H1 (cell line): ENCODE data around the gene MEGF11. TPM values are rescaled to one million over a fixed set of nuclear protein-coding genes. Genes with fewer than 3 reads are reported as not detected.

Experiments used
- CTCF ChIA-PET: fragments of 300-600 bp; sonication (Branson Sonifier 250); formaldehyde crosslinking; loops from one replicate; lab custom pipeline; 2021; ENCODE audit not compliant: partially characterized antibody; lab: Charles Lee
- POLR2A ChIA-PET: fragments of 300-600 bp; sonication (Branson Sonifier 250); formaldehyde crosslinking; loops from one replicate; lab custom pipeline; 2021; ENCODE audit warnings: inconsistent platforms; ENCODE audit not compliant: partially characterized antibody; lab: Charles Lee
- DNase-seq, 2 experiments: peaks; one replicate each; pipeline versions ENCODE4 v3.0.0 to v3.0.0-alpha.2; 2010 to 2022; ENCODE audit warnings: low spot score in 2 of 2, low read depth in 1 of 2, mixed read lengths in 1 of 2
- FAIRE-seq: peaks from 2 replicates; lab custom pipeline; 2011; peaks lifted over from hg19 to GRCh38; lab: Jason Lieb, UNC
- H2AFZ ChIP-seq: 2 replicates; pipeline ENCODE4 v1.8.1; 2012; ENCODE audit warnings: low read length, inconsistent platforms
- H2AK5ac ChIP-seq: 2 replicates; pipeline ENCODE4 v1.6.1; 2013; ENCODE audit warnings: low read depth, low read length
- H2BK120ac ChIP-seq: replicated peaks from 2 replicates; pipeline ENCODE3; 2013; ENCODE audit warnings: low read depth, low read length, inconsistent platforms
- H2BK12ac ChIP-seq: 2 replicates; pipeline ENCODE4 v1.6.1; 2013; ENCODE audit warnings: low read depth, low read length
- H2BK15ac ChIP-seq: 2 replicates; pipeline ENCODE4 v1.6.1; 2013; ENCODE audit warnings: low read length
- H2BK20ac ChIP-seq: 2 replicates; pipeline ENCODE4 v1.6.1; 2013; ENCODE audit warnings: low read length
- H2BK5ac ChIP-seq: 2 replicates; pipeline ENCODE4 v1.6.1; 2013; ENCODE audit warnings: low read depth, low read length
- H3K14ac ChIP-seq: 2 replicates; pipeline ENCODE4 v1.6.1; 2013; ENCODE audit warnings: inconsistent platforms; ENCODE audit not compliant: insufficient read length
- H3K18ac ChIP-seq: 2 replicates; pipeline ENCODE4 v1.6.1; 2013; ENCODE audit warnings: low read length; ENCODE audit errors: extremely low read depth
- H3K23ac ChIP-seq: 2 replicates; pipeline ENCODE4 v1.6.1; 2013; ENCODE audit warnings: inconsistent platforms; ENCODE audit not compliant: insufficient read length
- H3K23me2 ChIP-seq: 2 replicates; pipeline ENCODE4 v1.6.1; 2013; ENCODE audit warnings: low read depth, low read length
- H3K27ac ChIP-seq: 2 replicates; pipeline ENCODE4 v1.6.1; 2011; ENCODE audit warnings: low read depth, low read length, inconsistent platforms
- H3K27me3 ChIP-seq, 4 experiments: replicated peaks in 1 of 4; 1 replicate in 1 of 4; 2 replicates in 3 of 4; pipeline versions ENCODE4 v1.6.1 to v1.8.1; 2011 to 2013; ENCODE audit warnings: low read length in 3 of 4, mild to moderate bottlenecking in 3 of 4, inconsistent platforms in 2 of 4, mixed read lengths in 2 of 4, moderate library complexity in 1 of 4; ENCODE audit not compliant: control insufficient read depth in 3 of 4, insufficient read depth in 3 of 4; ENCODE audit errors: extremely low read depth in 1 of 4
- H3K36me3 ChIP-seq, 4 experiments: 2 replicates each; pipeline versions ENCODE4 v1.6.1 to v1.8.1; 2011 to 2013; ENCODE audit warnings: mild to moderate bottlenecking in 4 of 4, low read length in 3 of 4, moderate library complexity in 2 of 4, control low read depth in 1 of 4, inconsistent platforms in 1 of 4; ENCODE audit not compliant: insufficient read depth in 4 of 4, control insufficient read depth in 2 of 4
- H3K4ac ChIP-seq: replicated peaks from 2 replicates; pipeline ENCODE3; 2013; ENCODE audit warnings: low read length, low read depth, mixed read lengths, inconsistent platforms; ENCODE audit not compliant: insufficient read length
- H3K4me1 ChIP-seq, 4 experiments: replicated peaks in 1 of 4; 1 replicate in 1 of 4; 2 replicates in 3 of 4; pipeline versions ENCODE4 v1.6.1 to v1.8.1; 2011 to 2013; ENCODE audit warnings: low read length in 3 of 4, inconsistent platforms in 2 of 4, mixed read lengths in 1 of 4; ENCODE audit not compliant: insufficient read depth in 4 of 4, control insufficient read depth in 3 of 4
- H3K4me2 ChIP-seq, 2 experiments: 2 replicates each; pipeline versions ENCODE4 v1.6.1 to v1.8.1; 2011 to 2013; ENCODE audit warnings: low read depth in 2 of 2, low read length in 2 of 2, control low read depth in 1 of 2, inconsistent platforms in 1 of 2, mild to moderate bottlenecking in 1 of 2; ENCODE audit not compliant: insufficient read depth in 1 of 2
- H3K4me3 ChIP-seq, 4 experiments: fragments of 200-600, 300-600 bp in 1 of 4; sonication (generic), shearing (Covaris generic), sonication (Bioruptor Twin) in 1 of 4; 2 replicates each; pipeline versions ENCODE4 v1.5.1 to v1.8.1; 2011 to 2016; ENCODE audit warnings: low read length in 4 of 4, low read depth in 3 of 4, control low read depth in 2 of 4, inconsistent platforms in 2 of 4, mild to moderate bottlenecking in 2 of 4, mixed read lengths in 1 of 4, moderate library complexity in 1 of 4; ENCODE audit not compliant: insufficient read depth in 2 of 4; ENCODE audit errors: extremely low read depth in 1 of 4
- H3K56ac ChIP-seq: replicated peaks from 2 replicates; pipeline ENCODE3; 2013; ENCODE audit warnings: low read depth, mild to moderate bottlenecking, mixed read lengths, low read length, inconsistent platforms; ENCODE audit not compliant: insufficient read length
- H3K79me1 ChIP-seq: 2 replicates; pipeline ENCODE4 v1.6.1; 2013; ENCODE audit warnings: low read depth, low read length, control low read depth
- H3K79me2 ChIP-seq, 2 experiments: 2 replicates each; pipeline versions ENCODE4 v1.6.1 to v1.8.1; 2012 to 2013; ENCODE audit warnings: low read length in 2 of 2, mild to moderate bottlenecking in 2 of 2, inconsistent platforms in 1 of 2; ENCODE audit not compliant: insufficient read depth in 2 of 2, control insufficient read depth in 1 of 2
- H3K9ac ChIP-seq, 4 experiments: replicated peaks in 1 of 4; 1 replicate in 1 of 4; 2 replicates in 3 of 4; pipeline versions ENCODE4 v1.6.1 to v1.8.1; 2011 to 2013; ENCODE audit warnings: low read depth in 3 of 4, low read length in 3 of 4, control low read depth in 2 of 4, mild to moderate bottlenecking in 2 of 4, moderate library complexity in 2 of 4, inconsistent platforms in 1 of 4; ENCODE audit errors: extremely low read depth in 1 of 4
- H3K9me3 ChIP-seq, 2 experiments: 2 replicates each; pipeline versions ENCODE4 v1.6.1 to v1.8.1; 2012 to 2013; ENCODE audit warnings: mild to moderate bottlenecking in 2 of 2, moderate library complexity in 2 of 2, control low read depth in 1 of 2, inconsistent platforms in 1 of 2, low read depth in 1 of 2, low read length in 1 of 2, mixed read lengths in 1 of 2; ENCODE audit not compliant: insufficient read depth in 2 of 2
- H4K20me1 ChIP-seq, 2 experiments: replicated peaks in 1 of 2; 2 replicates each; pipeline versions ENCODE3 to v1.8.1; 2011 to 2013; ENCODE audit warnings: inconsistent platforms in 2 of 2, low read length in 2 of 2, mild to moderate bottlenecking in 1 of 2; ENCODE audit not compliant: insufficient read depth in 2 of 2, control insufficient read depth in 1 of 2
- H4K5ac ChIP-seq: 2 replicates; pipeline ENCODE4 v1.6.1; 2013; ENCODE audit warnings: low read length, low read depth, mixed read lengths, inconsistent platforms; ENCODE audit not compliant: insufficient read length
- H4K8ac ChIP-seq: 2 replicates; pipeline ENCODE4 v1.8.0; 2013; ENCODE audit warnings: mild to moderate bottlenecking, moderate library complexity, low read length, inconsistent platforms; ENCODE audit not compliant: insufficient read depth; ENCODE audit errors: extremely low read depth
- H4K91ac ChIP-seq: replicated peaks from 2 replicates; pipeline ENCODE3; 2013; ENCODE audit warnings: low read length, mixed read lengths, inconsistent platforms; ENCODE audit not compliant: insufficient read length
- CEBPB ChIP-seq: IDR thresholded peaks from 2 replicates; pipeline ENCODE4 v1.6.1; 2012; ENCODE audit warnings: low read depth, low read length
- CTBP2 ChIP-seq: IDR thresholded peaks from 2 replicates; pipeline ENCODE4 v1.7.0; 2011; ENCODE audit warnings: borderline replicate concordance, mild to moderate bottlenecking, moderate library complexity, mixed read lengths, low read length; ENCODE audit not compliant: insufficient read depth, insufficient read length
- CTCF ChIP-seq, 3 experiments: IDR thresholded peaks; 1 replicate in 2 of 3; 2 replicates in 1 of 3; pipeline versions ENCODE4 v1.5.1 to v1.6.1; 2011; ENCODE audit warnings: low read length in 3 of 3, mild to moderate bottlenecking in 3 of 3, inconsistent platforms in 2 of 3, low read depth in 1 of 3, moderate library complexity in 1 of 3; ENCODE audit not compliant: insufficient read depth in 1 of 3; ENCODE audit errors: control extremely low read depth in 1 of 3
- GTF2F1 ChIP-seq: IDR thresholded peaks from 2 replicates; pipeline ENCODE4 v1.6.1; 2012; ENCODE audit warnings: low read depth, low read length, improper control_type of control experiment, borderline replicate concordance
- NRF1 ChIP-seq: IDR thresholded peaks from 2 replicates; pipeline ENCODE4 v1.6.1; 2011; ENCODE audit warnings: mild to moderate bottlenecking, low read depth, low read length, improper control_type of control experiment
- POLR2AphosphoS5 ChIP-seq: IDR thresholded peaks from 2 replicates; pipeline ENCODE4 v1.6.1; 2011; ENCODE audit warnings: low read depth, low read length
- RFX5 ChIP-seq: IDR thresholded peaks from 2 replicates; pipeline ENCODE4 v1.6.1; 2011; ENCODE audit warnings: low read depth, low read length, improper control_type of control experiment, borderline replicate concordance
- SIN3A ChIP-seq, 2 experiments: IDR thresholded peaks in 1 of 2; conservative IDR thresholded peaks in 1 of 2; 2 replicates each; pipeline ENCODE4 v1.6.1; 2011 to 2012; ENCODE audit warnings: low read length in 2 of 2, improper control_type of control experiment in 1 of 2, low read depth in 1 of 2, mild to moderate bottlenecking in 1 of 2
- TAF1 ChIP-seq: IDR thresholded peaks from 2 replicates; pipeline ENCODE4 v1.6.1; 2011; ENCODE audit warnings: mild to moderate bottlenecking, low read depth, low read length
- TCF12 ChIP-seq: IDR thresholded peaks from 2 replicates; pipeline ENCODE4 v1.6.1; 2011; ENCODE audit warnings: low read depth, mild to moderate bottlenecking, low read length
- YY1 ChIP-seq: IDR thresholded peaks from 2 replicates; pipeline ENCODE4 v1.6.1; 2011; ENCODE audit warnings: low read depth, mild to moderate bottlenecking, low read length
- WGBS, 2 experiments: shearing (Covaris generic) in 1 of 2; methylation state at CpG; one replicate each; pipeline versions ENCODE4 v1.1.6 to v1.1.7; 2013 to 2015; ENCODE audit warnings: low lambda C conversion rate in 2 of 2, mixed read lengths in 2 of 2, inconsistent platforms in 1 of 2, low coverage in 1 of 2, missing lambda C conversion rate in 1 of 2; ENCODE audit not compliant: insufficient replicate concordance in 2 of 2, insufficient coverage in 1 of 2, insufficient read length in 1 of 2; ENCODE audit errors: extremely low coverage in 1 of 2, missing lambda C conversion rate in 1 of 2; 5-methylcytosine and 5-hydroxymethylcytosine counted together
- polyA plus RNA-seq, 7 experiments: library from polyadenylated mRNA; depleted of rRNA in 3 of 7; stranded (reverse) in 5 of 7; unstranded in 2 of 7; fragments of >200 nt in 5 of 7; fragments of 200-250 nt in 2 of 7; gene quantifications; 1 replicate in 5 of 7; 2 replicates in 1 of 7; 4 replicates in 1 of 7; pipeline versions ENCODE4 v1.2.1 to v1.2.3, GENCODE V29; 2011 to 2013; ENCODE audit warnings: missing spikeins in 2 of 7, mixed read lengths in 2 of 7
- total RNA-seq: library from RNA; stranded (reverse); fragmentation: NEBNext Ultra II Directional; extraction: Animal tissue kit (Norgen Biotek cat#: 25700); gene quantifications from 2 replicates; pipeline ENCODE4 v1.2.1, GENCODE V29; 2021

MEGF11 gene
- total and polyA plus RNA-seq, 2 of the 8 experiments (the other 6 are each of a cell fraction or from before 2014, with no cell fraction given), result 4.4 to 4.8 TPM

DNA sequence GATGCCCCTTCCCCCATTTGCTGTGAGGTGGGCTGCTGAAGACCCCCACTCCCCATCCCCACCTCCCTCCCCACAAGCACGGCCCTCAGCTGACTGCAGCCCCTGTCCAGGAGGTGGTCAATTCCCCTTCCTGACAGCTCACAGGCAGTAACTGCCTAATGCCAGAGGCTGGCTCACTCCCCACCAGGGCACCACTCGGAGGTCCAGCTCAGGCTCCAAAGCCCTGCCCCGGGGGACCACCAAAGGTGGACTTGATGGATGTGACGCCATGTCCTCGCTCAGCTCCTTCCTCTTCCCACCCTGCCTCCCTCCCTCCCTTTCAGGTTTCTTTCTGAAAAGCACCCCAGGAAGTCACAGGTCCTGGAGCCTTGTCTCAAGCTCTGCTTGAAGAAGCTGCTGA, 82.8 kb downstream of the MEGF11 start:
- CTCF ChIA-PET, result interaction anchor here (0.8 to 1.3 kb wide), 3 partner anchors 12 to 120 kb away, joined by 3 read pairs; no protein-coding TSS in a partner anchor
- H3K9ac ChIP-seq, result no peak overlapping the region
- no peak for FAIRE-seq
- TF ChIP-seq GTF2F1 (no peak), TAF1 (no peak), YY1 (no peak), POLR2AphosphoS5 (no peak), RFX5 (no peak), TCF12 (no peak), SIN3A (conservative IDR thresholded peaks at IDR 0.05 in 1 of 2, IDR thresholded peaks at IDR 0.05 in 1 of 2; ENCODE audit: low read depth in 1 of 2, low read length in 2 of 2) (no peak), CEBPB (no peak), CTCF (IDR thresholded peaks at IDR 0.05; ENCODE audit: control extremely low read depth in 1 of 3, insufficient read depth in 1 of 3, low read depth in 1 of 3, low read length in 3 of 3) (no peak), CTBP2 (no peak), NRF1 (no peak)

More for the DNA sequence above, 82.8 kb downstream of the MEGF11 start:
- Histone ChIP-seq H2BK12ac (no peak overlapping the region), H2BK15ac (no peak overlapping the region), H3K56ac (no peak overlapping the region), H4K20me1 (no peaks in the 10 kb centered on the region), H3K79me1 (peaks cover 3% of the 10 kb centered on the region; the same call in 1 of the 2 replicates), H2AK5ac (no peak overlapping the region), H3K27ac (no peak overlapping the region), H3K27me3 (no peaks in the 10 kb centered on the region), H3K23me2 (no peaks in the 10 kb centered on the region), H2BK5ac (no peak overlapping the region), H3K4me3 (no peak overlapping the region), H3K4me2 (no peak overlapping the region), H3K9me3 (no peaks in the 10 kb centered on the region), H3K79me2 (no peaks in the 10 kb centered on the region), H3K23ac (no peak overlapping the region), H4K5ac (no peak overlapping the region), H3K36me3 (no peaks in the 10 kb centered on the region), H3K18ac (no peak overlapping the region), H2BK20ac (0 out of 2 replicates have a peak overlapping the region, but pooled peaks have one; percentile 80), H3K4me1 (peaks cover 0 to 8% (median 4%) of the 10 kb centered on the region in 4 experiments; a peak in 4 of 7 replicates), H4K8ac (no peak overlapping the region), H4K91ac (peak overlapping the region; percentile 41), H2AFZ (no peak overlapping the region), H3K4ac (no peak overlapping the region), H2BK120ac (no peak overlapping the region), H3K14ac (no peak overlapping the region)
- POLR2A ChIA-PET, result interaction anchor here (0.8 kb wide), 1 partner anchor 75 kb away, joined by 3 read pairs; no protein-coding TSS in a partner anchor
- 82% methylated on average over 5 of the region's 5 CpGs; no CpG with 5 or more reads in 1 of the 2 experiments for WGBS, 2 experiments
- no peak for DNase-seq
